Measurements from ENCODE around the gene EML4. TPM values are rescaled to one million over a fixed set of nuclear protein-coding genes. Genes with fewer than 3 reads are reported as not detected.

The EML4 gene
- total and polyA plus RNA-seq, 10 donors, result 25.4 to 176 (median 88.2) TPM

- no peak overlapping the region for H3K4me3 ChIP-seq
- H3K36me3 ChIP-seq, result no peaks in the 10 kb centered on the region
- H3K27me3 ChIP-seq (replicated peaks in 1 of 7), result no peaks in the 10 kb centered on the region
- TF ChIP-seq POLR2AphosphoS5 (IDR thresholded peaks at IDR 0.05) (no peak), POLR2A (IDR thresholded peaks at IDR 0.05) (no peak), CTCF (IDR thresholded peaks at IDR 0.05 in 8 of 11, conservative IDR thresholded peaks at IDR 0.05 in 3 of 11) (no peak)
- H3K27ac ChIP-seq, result peak overlapping the region in 7 of 8 donors; percentile 44 to 82 (median 71)
- WGBS, 5 donors, result 69 to 80% (median 76%) methylated on average over 2 of the region's 2 CpGs
- no peaks in the 10 kb centered on the region for H3K9me3 ChIP-seq
- no peak for DNase-seq
- H3K4me1 ChIP-seq, result peaks cover 64 to 100% (median 89%) of the 10 kb centered on the region in 6 donors
- intact Hi-C loops (cut with DNase I; ENCODE audit: low total_unique reads), result no loop called here
Measured at GRCh38 chr2:42136782-42137124, 32.4 kb upstream of the EML4 start.

- Histone ChIP-seq H3K9me3 (no peaks in the 10 kb centered on the region), H3K36me3 (no peaks in the 10 kb centered on the region), H3K4me1 (peaks cover 64 to 100% (median 89%) of the 10 kb centered on the region in 6 donors), H3K4me3 (no peak overlapping the region), H3K27ac (peak overlapping the region in 6 of 8 donors; percentile 44 to 82 (median 70)), H3K27me3 (replicated peaks in 1 of 7) (no peaks in the 10 kb centered on the region)
- TF ChIP-seq POLR2AphosphoS5 (IDR thresholded peaks at IDR 0.05) (no peak), CTCF (IDR thresholded peaks at IDR 0.05 in 8 of 11, conservative IDR thresholded peaks at IDR 0.05 in 3 of 11) (no peak), POLR2A (IDR thresholded peaks at IDR 0.05) (no peak)
- DNase-seq, result no peak
- intact Hi-C loops (cut with DNase I; ENCODE audit: low total_unique reads), result no loop called here
- WGBS, 5 donors, result 77 to 83% (median 80%) methylated on average over 5 of the region's 5 CpGs
Measured at GRCh38 chr2:42137125-42137841, 31.9 kb upstream of the EML4 start.

- peak overlapping the region in 4 of 8 donors; percentile 1 to 82 (median 8) for H3K27ac ChIP-seq
- DNase-seq, result no peak
- H3K9me3 ChIP-seq, result no peaks in the 10 kb centered on the region
- peaks cover 54 to 100% (median 89%) of the 10 kb centered on the region in 6 donors for H3K4me1 ChIP-seq
- no peaks in the 10 kb centered on the region for H3K36me3 ChIP-seq
- TF ChIP-seq POLR2A (IDR thresholded peaks at IDR 0.05), result no peak
- TF ChIP-seq CTCF (IDR thresholded peaks at IDR 0.05 in 8 of 11, conservative IDR thresholded peaks at IDR 0.05 in 3 of 11), result no peak
- peak in 1 of 3 donors; percentile 4 for TF ChIP-seq POLR2AphosphoS5 (IDR thresholded peaks at IDR 0.05)
- no peaks in the 10 kb centered on the region for H3K27me3 ChIP-seq (replicated peaks in 1 of 7)
- intact Hi-C loops (cut with DNase I; ENCODE audit: low total_unique reads), result no loop called here
- 90 to 94% (median 91%) methylated on average over 5 of the region's 5 CpGs for WGBS, 5 donors
- no peak overlapping the region for H3K4me3 ChIP-seq
Measured at GRCh38 chr2:42138163-42139015, 30.8 kb upstream of the EML4 start.

- peaks cover 47 to 99% (median 83%) of the 10 kb centered on the region in 6 donors for H3K4me1 ChIP-seq
- H3K36me3 ChIP-seq, result no peaks in the 10 kb centered on the region
- no peaks in the 10 kb centered on the region for H3K9me3 ChIP-seq
- peak overlapping the region in 3 of 8 donors; percentile 6 to 82 (median 9) for H3K27ac ChIP-seq
- 81 to 92% (median 87%) methylated on average over 3 of the region's 3 CpGs for WGBS, 5 donors
- no peak overlapping the region for H3K4me3 ChIP-seq
- DNase-seq, result no peak
- TF ChIP-seq POLR2A (IDR thresholded peaks at IDR 0.05), result no peak
- TF ChIP-seq POLR2AphosphoS5 (IDR thresholded peaks at IDR 0.05), result no peak
- TF ChIP-seq CTCF (IDR thresholded peaks at IDR 0.05 in 8 of 11, conservative IDR thresholded peaks at IDR 0.05 in 3 of 11), result no peak
- intact Hi-C loops (cut with DNase I; ENCODE audit: low total_unique reads), result no loop called here
- no peaks in the 10 kb centered on the region for H3K27me3 ChIP-seq (replicated peaks in 1 of 7)
Measured at GRCh38 chr2:42139101-42139500, 30.1 kb upstream of the EML4 start.

Measured in spleen (tissue), 11 donors.